ENCODE results near the gene TNFSF10.
"Not testable (repeated sequence)": the region's sequence is repeated elsewhere in the genome, so short reads cannot be mapped to it uniquely, and the experiment has no call there.

TNFSF10 gene

GRCh38 chr3:172543884-172544283 lies 20.7 kb upstream of the TNFSF10 start:
- DNase-seq (ENCODE audit: low spot score) = no peak

- no peak for DNase-seq (ENCODE audit: low spot score)
Observed at GRCh38 chr3:172543419-172543818, 20.2 kb upstream of the TNFSF10 start.

GRCh38 chr3:172542999-172543398 lies 19.8 kb upstream of the TNFSF10 start:
- no peak for DNase-seq (ENCODE audit: low spot score)

- no peak for DNase-seq (ENCODE audit: low spot score)
Observed at GRCh38 chr3:172541945-172542488, 18.8 kb upstream of the TNFSF10 start.

GRCh38 chr3:172540049-172540448 lies 16.8 kb upstream of the TNFSF10 start:
- no peak for DNase-seq (ENCODE audit: low spot score)

- DNase-seq (ENCODE audit: low spot score) = no peak
Observed at GRCh38 chr3:172539273-172539672, 16.0 kb upstream of the TNFSF10 start.

GRCh38 chr3:172538368-172539151 lies 15.3 kb upstream of the TNFSF10 start:
- DNase-seq (ENCODE audit: low spot score) = no peak

- no peak for DNase-seq (ENCODE audit: low spot score)
Observed at GRCh38 chr3:172537507-172538158, 14.4 kb upstream of the TNFSF10 start.

GRCh38 chr3:172536993-172537419 lies 13.8 kb upstream of the TNFSF10 start:
- DNase-seq (ENCODE audit: low spot score) = no peak

GRCh38 chr3:172536505-172536904 lies 13.3 kb upstream of the TNFSF10 start:
- DNase-seq (ENCODE audit: low spot score) = no peak

- DNase-seq (ENCODE audit: low spot score) = no peak
Observed at GRCh38 chr3:172530566-172530965, 7.3 kb upstream of the TNFSF10 start.

- no peak for DNase-seq (ENCODE audit: low spot score)
Observed at GRCh38 chr3:172530101-172530561, 6.9 kb upstream of the TNFSF10 start.

- no peak for DNase-seq (ENCODE audit: low spot score)
Observed at GRCh38 chr3:172528677-172529076, 5.4 kb upstream of the TNFSF10 start.

- DNase-seq (ENCODE audit: low spot score) = no peak
Observed at GRCh38 chr3:172527306-172527705, 4.1 kb upstream of the TNFSF10 start.

- DNase-seq (ENCODE audit: low spot score) = no peak
Observed at GRCh38 chr3:172525116-172525613, 1.9 kb upstream of the TNFSF10 start.

- DNase-seq (ENCODE audit: low spot score) = no peak
Observed at GRCh38 chr3:172524611-172525010, 1.4 kb upstream of the TNFSF10 start.

- DNase-seq (ENCODE audit: low spot score) = not testable (repeated sequence)
Observed at GRCh38 chr3:172521837-172522726, 1.1 kb downstream of the TNFSF10 start.

GRCh38 chr3:172520301-172520831 lies 2.9 kb downstream of the TNFSF10 start:
- DNase-seq (ENCODE audit: low spot score) = no peak

- DNase-seq (ENCODE audit: low spot score) = no peak
Observed at GRCh38 chr3:172519740-172520139, 3.5 kb downstream of the TNFSF10 start.

GRCh38 chr3:172518929-172519640 lies 4.1 kb downstream of the TNFSF10 start:
- no peak for DNase-seq (ENCODE audit: low spot score)

GRCh38 chr3:172517859-172518466 lies 5.3 kb downstream of the TNFSF10 start:
- DNase-seq (ENCODE audit: low spot score) = no peak

Measured in ecto neural progenitor cell (in vitro differentiated cells).